Uterus (tissue), 2 donors: ENCODE results near the gene PUM1.

Experiments
- POLR2A ChIP-seq, 2 donors: fragments of 450-650 bp; IDR thresholded peaks; one replicate each; pipeline ENCODE4 v1.6.1; 2016; ENCODE audit warnings: antibody characterized with exemption in 2 of 2, mild to moderate bottlenecking in 1 of 2, moderate library complexity in 1 of 2
- TF ChIP-seq, protein P1 (sequence below), 4 experiments: fragments of 200-600 bp in 2 of 4; fragments of 450-650 bp in 2 of 4; sonication (generic) in 2 of 4; IDR thresholded peaks; one replicate each; pipeline ENCODE4 v1.5.1; 2016 to 2019; ENCODE audit warnings: antibody characterized with exemption in 4 of 4, mild to moderate bottlenecking in 2 of 4, moderate library complexity in 1 of 4

DNA sequence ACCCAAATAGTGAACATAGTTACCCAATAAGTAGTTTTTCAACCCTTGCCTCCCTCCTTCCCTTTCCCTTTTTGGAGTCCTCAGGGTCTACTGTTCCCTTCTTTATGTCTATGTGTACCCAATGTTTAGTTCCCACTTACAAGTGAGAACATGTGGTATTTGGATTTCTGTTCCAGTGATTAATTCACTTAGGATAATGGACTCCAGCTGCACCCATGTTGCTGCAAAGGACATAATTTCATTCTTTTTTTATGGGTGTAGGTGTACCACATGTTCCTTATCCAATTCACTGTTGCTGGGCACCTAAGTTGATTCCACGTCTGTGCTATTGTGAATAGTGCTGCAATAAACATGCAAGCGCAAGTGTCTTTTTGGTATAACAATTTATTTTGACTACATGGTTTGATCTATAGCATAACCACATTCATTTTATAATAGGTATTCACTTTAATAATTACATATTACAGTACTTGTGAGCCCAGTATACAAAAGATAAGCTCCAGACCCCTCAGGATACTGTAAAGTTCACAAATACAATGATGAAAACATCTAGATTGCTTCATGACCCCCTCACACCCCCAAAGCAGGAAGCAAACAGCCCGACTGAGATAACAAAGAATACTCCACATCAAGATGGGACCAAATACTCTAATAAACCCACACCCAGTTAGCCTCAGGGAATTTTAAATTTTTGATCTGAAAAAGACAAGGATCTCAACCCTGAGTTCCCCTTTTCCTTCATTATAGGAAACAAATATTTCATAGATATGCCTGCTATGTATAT lies 45.3 kb downstream of the PUM1 start:
- TF ChIP-seq, protein P1, sequence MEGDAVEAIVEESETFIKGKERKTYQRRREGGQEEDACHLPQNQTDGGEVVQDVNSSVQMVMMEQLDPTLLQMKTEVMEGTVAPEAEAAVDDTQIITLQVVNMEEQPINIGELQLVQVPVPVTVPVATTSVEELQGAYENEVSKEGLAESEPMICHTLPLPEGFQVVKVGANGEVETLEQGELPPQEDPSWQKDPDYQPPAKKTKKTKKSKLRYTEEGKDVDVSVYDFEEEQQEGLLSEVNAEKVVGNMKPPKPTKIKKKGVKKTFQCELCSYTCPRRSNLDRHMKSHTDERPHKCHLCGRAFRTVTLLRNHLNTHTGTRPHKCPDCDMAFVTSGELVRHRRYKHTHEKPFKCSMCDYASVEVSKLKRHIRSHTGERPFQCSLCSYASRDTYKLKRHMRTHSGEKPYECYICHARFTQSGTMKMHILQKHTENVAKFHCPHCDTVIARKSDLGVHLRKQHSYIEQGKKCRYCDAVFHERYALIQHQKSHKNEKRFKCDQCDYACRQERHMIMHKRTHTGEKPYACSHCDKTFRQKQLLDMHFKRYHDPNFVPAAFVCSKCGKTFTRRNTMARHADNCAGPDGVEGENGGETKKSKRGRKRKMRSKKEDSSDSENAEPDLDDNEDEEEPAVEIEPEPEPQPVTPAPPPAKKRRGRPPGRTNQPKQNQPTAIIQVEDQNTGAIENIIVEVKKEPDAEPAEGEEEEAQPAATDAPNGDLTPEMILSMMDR (IDR thresholded peaks at IDR 0.05) = no peak
- no peak for TF ChIP-seq POLR2A (IDR thresholded peaks at IDR 0.05)
